IMR-90 (cell line): ENCODE results near the gene ISG15. TPM values are rescaled to one million over a fixed set of nuclear protein-coding genes. Genes with fewer than 3 reads are reported as not detected.
"Not testable (repeated sequence)": the region's sequence is repeated elsewhere in the genome, so short reads cannot be mapped to it uniquely, and the experiment has no call there.

Source experiments
- ATAC-seq: fragments of 200-7000 bp; cut with Tn5 transposase; 2 replicates; pipeline ENCODE4 v1.9.1; 2020; ENCODE audit warnings: low read depth, mild to moderate bottlenecking, moderate library complexity
- BruUV-seq: library from RNA; stranded (reverse); fragments of 400-500 nt; replicated peaks from 2 replicates; lab custom pipeline; 2021; lab: Mats Ljungman, UMichigan
- CTCF ChIA-PET: fragments of 300-600 bp; formaldehyde crosslinking; extraction: SDS; loops from one replicate; lab custom pipeline; 2021; ENCODE audit warnings: antibody characterized with exemption; lab: Yijun Ruan, JAX
- POLR2A ChIA-PET: fragments of 300-600 bp; sonication (Branson Sonifier 250); formaldehyde crosslinking; loops from one replicate; lab custom pipeline; 2022; ENCODE audit warnings: antibody characterized with exemption; ENCODE audit not compliant: unreplicated experiment; lab: Charles Lee
- DNase-seq: peaks from one replicate; pipeline ENCODE4 v3.0.0; 2013
- H2AFZ ChIP-seq: replicated peaks from 2 replicates; pipeline ENCODE3; 2013; ENCODE audit warnings: low read length, mild to moderate bottlenecking; ENCODE audit not compliant: poor library complexity
- H2AK5ac ChIP-seq: 2 replicates; pipeline ENCODE4 v1.6.1; 2013; ENCODE audit warnings: low read depth, low read length, inconsistent platforms
- H2AK9ac ChIP-seq: replicated peaks from 2 replicates; pipeline ENCODE3; 2013; ENCODE audit warnings: mild to moderate bottlenecking, low read depth, low read length, moderate library complexity; ENCODE audit not compliant: poor library complexity
- H2BK120ac ChIP-seq: 2 replicates; pipeline ENCODE4 v1.6.1; 2013; ENCODE audit warnings: low read depth, low read length, inconsistent platforms
- H2BK15ac ChIP-seq: 3 replicates; pipeline ENCODE4 v1.6.1; 2013; ENCODE audit warnings: low read depth, low read length, inconsistent platforms
- H2BK20ac ChIP-seq: 2 replicates; pipeline ENCODE4 v1.6.1; 2013; ENCODE audit warnings: low read depth, mild to moderate bottlenecking, inconsistent platforms, low read length, moderate library complexity
- H2BK5ac ChIP-seq: 2 replicates; pipeline ENCODE4 v1.6.1; 2013; ENCODE audit warnings: mild to moderate bottlenecking, low read depth, low read length, inconsistent platforms; ENCODE audit not compliant: poor library complexity, severe bottlenecking
- H3K14ac ChIP-seq: replicated peaks from 2 replicates; pipeline ENCODE4 v1.6.1; 2013; ENCODE audit warnings: low read depth, low read length, inconsistent platforms
- H3K18ac ChIP-seq: 2 replicates; pipeline ENCODE4 v1.6.1; 2013; ENCODE audit warnings: low read depth, low read length, control low read depth
- H3K23ac ChIP-seq: 2 replicates; pipeline ENCODE4 v1.6.1; 2013; ENCODE audit warnings: low read depth, low read length, inconsistent platforms
- H3K27ac ChIP-seq: 2 replicates; pipeline ENCODE4 v1.5.1; 2013; ENCODE audit warnings: mild to moderate bottlenecking, control low read depth, low read length; ENCODE audit not compliant: insufficient read depth
- H3K27me3 ChIP-seq: 2 replicates; pipeline ENCODE4 v1.6.1; 2013; ENCODE audit warnings: low read length; ENCODE audit not compliant: control insufficient read depth, insufficient read depth
- H3K36me3 ChIP-seq: 2 replicates; pipeline ENCODE4 v1.6.1; 2013; ENCODE audit warnings: low read length, mixed read lengths; ENCODE audit not compliant: control insufficient read depth, insufficient read depth
- H3K4ac ChIP-seq: 2 replicates; pipeline ENCODE4 v1.6.1; 2013; ENCODE audit warnings: low read depth, low read length, inconsistent platforms
- H3K4me1 ChIP-seq: 2 replicates; pipeline ENCODE4 v1.6.1; 2013; ENCODE audit warnings: low read length, mixed read lengths; ENCODE audit not compliant: control insufficient read depth, insufficient read depth
- H3K4me2 ChIP-seq: 2 replicates; pipeline ENCODE4 v1.6.1; 2013; ENCODE audit warnings: low read depth, mild to moderate bottlenecking, control low read depth, low read length, moderate library complexity
- H3K4me3 ChIP-seq: 2 replicates; pipeline ENCODE4 v1.5.1; 2013; ENCODE audit warnings: low read depth, mild to moderate bottlenecking, control low read depth, low read length, moderate library complexity; ENCODE audit not compliant: insufficient read depth
- H3K56ac ChIP-seq: 2 replicates; pipeline ENCODE4 v1.6.1; 2013; ENCODE audit warnings: low read length, inconsistent platforms; ENCODE audit not compliant: insufficient read depth; ENCODE audit errors: extremely low read depth
- H3K79me1 ChIP-seq, 2 experiments: 2 replicates each; pipeline ENCODE4 v1.6.1; 2013; ENCODE audit warnings: low read length in 2 of 2, inconsistent platforms in 1 of 2, low read depth in 1 of 2
- H3K9ac ChIP-seq: 2 replicates; pipeline ENCODE4 v1.6.1; 2013; ENCODE audit warnings: low read depth, low read length, control low read depth
- H3K9me1 ChIP-seq: 2 replicates; pipeline ENCODE4 v1.6.1; 2013; ENCODE audit warnings: low read length, inconsistent platforms; ENCODE audit not compliant: insufficient read depth
- H3K9me3 ChIP-seq: 2 replicates; pipeline ENCODE4 v1.6.1; 2013; ENCODE audit warnings: low read length; ENCODE audit not compliant: control insufficient read depth, insufficient read depth
- H4K20me1 ChIP-seq: 2 replicates; pipeline ENCODE4 v1.6.1; 2013; ENCODE audit warnings: low read length, inconsistent platforms; ENCODE audit not compliant: insufficient read depth
- H4K5ac ChIP-seq: 2 replicates; pipeline ENCODE4 v1.6.1; 2013; ENCODE audit warnings: mild to moderate bottlenecking, low read depth, low read length, control low read depth
- H4K8ac ChIP-seq, 2 experiments: 2 replicates each; pipeline ENCODE4 v1.6.1; 2013; ENCODE audit warnings: low read depth in 2 of 2, low read length in 2 of 2, control low read depth in 1 of 2, inconsistent platforms in 1 of 2
- H4K91ac ChIP-seq: 2 replicates; pipeline ENCODE4 v1.6.1; 2013; ENCODE audit warnings: low read depth, low read length, inconsistent platforms; ENCODE audit not compliant: insufficient read depth
- WGBS, 2 experiments: methylation state at CpG; one replicate each; pipeline versions ENCODE4 v1.1.5 to v1.1.7; 2013; ENCODE audit warnings: missing lambda C conversion rate in 2 of 2; ENCODE audit not compliant: insufficient read length in 1 of 2; ENCODE audit errors: extremely low coverage in 2 of 2; 5-methylcytosine and 5-hydroxymethylcytosine counted together
- dilution Hi-C: fragments of 300-500 bp; cut with HindIII; formaldehyde crosslinking; loops from one replicate; pipeline ENCODE4 v1.14.3; 2018; ENCODE audit warnings: low sequenced_read_pairs; ENCODE audit not compliant: unreplicated experiment
- in situ Hi-C: fragments of 300-500 bp; cut with MboI; formaldehyde crosslinking; loops from 3 replicates; pipeline ENCODE4 v1.14.3; 2019; ENCODE audit warnings: low sequenced_read_pairs, inconsistent platforms, mixed read lengths
- intact Hi-C: fragments of 100-400 bp; cut with micrococcal nuclease; formaldehyde crosslinking; loops from 2 replicates; pipeline ENCODE4 v1.10.0; 2022
- polyA plus RNA-seq, 3 experiments: library from polyadenylated mRNA; depleted of rRNA; stranded (reverse); fragments of >200 nt; gene quantifications; 2 replicates each; pipeline ENCODE4 v1.2.3, GENCODE V29; 2012; ENCODE audit warnings: low replicate concordance in 1 of 3
- total RNA-seq: library from RNA; depleted of rRNA; stranded (reverse); fragments of >200 nt; gene quantifications from 2 replicates; pipeline ENCODE4 v1.2.3, GENCODE V29; 2012

ISG15 gene
- total and polyA plus RNA-seq, 2 of the 4 experiments (the other 2 are of a cell fraction) = 99.1 to 105 TPM

- H2AK9ac ChIP-seq, DNase-seq, H3K9ac ChIP-seq, H3K23ac ChIP-seq, H3K4ac ChIP-seq, H3K79me1 ChIP-seq, ATAC-seq, H3K36me3 ChIP-seq, H3K18ac ChIP-seq, H4K5ac ChIP-seq, dilution Hi-C loops, H3K4me2 ChIP-seq, H3K56ac ChIP-seq, H4K20me1 ChIP-seq, H2BK20ac ChIP-seq, H2BK15ac ChIP-seq, BruUV-seq, CTCF ChIA-PET, H3K9me1 ChIP-seq, H4K8ac ChIP-seq, H2BK120ac ChIP-seq, in situ Hi-C loops, H3K27ac ChIP-seq, H3K9me3 ChIP-seq, H3K4me3 ChIP-seq, H3K14ac ChIP-seq, H2BK5ac ChIP-seq, H2AFZ ChIP-seq, H3K4me1 ChIP-seq, POLR2A ChIA-PET, H4K91ac ChIP-seq, H2AK5ac ChIP-seq, H3K27me3 ChIP-seq: not testable (repeated sequence)
- no CpG with 5 or more reads among the region's 39 CpGs for whole genome bisulfite sequencing, 2 experiments
- intact Hi-C loops = loop anchor here (2.0 to 5.0 kb wide), 2 partner anchors 74 to 104 kb away; no protein-coding TSS in a partner anchor
These were observed 36.5 kb upstream of the ISG15 start for GRCh38 chr1:976791-977190.
